Measurements from ENCODE around the gene STX1B. TPM values are rescaled to one million over a fixed set of nuclear protein-coding genes. Genes with fewer than 3 reads are reported as not detected.

STX1B gene
- total RNA-seq, 1 experiment from 2014 or later: 3.7 TPM

GRCh38 chr16:31023627-31024226 is 13.3 kb upstream of the STX1B start:
- in situ Hi-C loops (cut with HindIII; ENCODE audit: low pct_unique_long_range_greater_than_20kb, low sequenced_read_pairs) (no loop called here), intact Hi-C loops (cut with micrococcal nuclease; ENCODE audit: unreplicated experiment) (no loop called here)
- no TSS peak for BruUV-seq (replicated peaks)
- H3K36me3 ChIP-seq (ENCODE audit: control insufficient read depth, insufficient read depth, low read length): no peaks in the 10 kb centered on the region
- ATAC-seq (no peak), DNase-seq (ENCODE audit: low read depth, low spot score) (no peak)
- H3K27me3 ChIP-seq (ENCODE audit: control insufficient read depth, insufficient read depth, low read length): no peaks in the 10 kb centered on the region
- no peaks in the 10 kb centered on the region for H3K9me3 ChIP-seq (ENCODE audit: control insufficient read depth, insufficient read depth, low read depth, low read length)
- H3K4me3 ChIP-seq (ENCODE audit: low read depth in 2 of 2, low read length in 2 of 2): no peak overlapping the region
- CTCF ChIA-PET: no interaction called here
- TF ChIP-seq POLR2AphosphoS5 (IDR thresholded peaks at IDR 0.05; ENCODE audit: low read depth, low read length) (no peak), SIN3A (IDR thresholded peaks at IDR 0.05; ENCODE audit: borderline replicate concordance, insufficient read depth, low read depth, low read length) (no peak)
- H3K4me1 ChIP-seq (ENCODE audit: control insufficient read depth, insufficient read depth, low read length): no peaks in the 10 kb centered on the region
- POLR2A ChIA-PET: no interaction called here
- no peak overlapping the region for H3K27ac ChIP-seq (ENCODE audit: low read length)

- Histone ChIP-seq H3K27me3 (ENCODE audit: control insufficient read depth, insufficient read depth, low read length) (no peaks in the 10 kb centered on the region), H3K4me3 (ENCODE audit: low read depth in 2 of 2, low read length in 2 of 2) (no peak overlapping the region), H3K4me1 (ENCODE audit: control insufficient read depth, insufficient read depth, low read length) (no peaks in the 10 kb centered on the region), H3K36me3 (ENCODE audit: control insufficient read depth, insufficient read depth, low read length) (no peaks in the 10 kb centered on the region), H3K9me3 (ENCODE audit: control insufficient read depth, insufficient read depth, low read depth, low read length) (no peaks in the 10 kb centered on the region), H3K27ac (ENCODE audit: low read length) (no peak overlapping the region)
- ChIA-PET CTCF (no interaction called here), POLR2A (interaction anchor here (0.6 kb wide), 1 partner anchor 16 kb away, joined by 6 read pairs; no protein-coding TSS in a partner anchor)
- ATAC-seq (no peak), DNase-seq (ENCODE audit: low read depth, low spot score) (no peak)
- in situ Hi-C loops (cut with HindIII; ENCODE audit: low pct_unique_long_range_greater_than_20kb, low sequenced_read_pairs): no loop called here
- no peak for TF ChIP-seq REST (IDR thresholded peaks at IDR 0.05; ENCODE audit: insufficient read depth in 1 of 2, low read depth in 2 of 2, low read length in 1 of 2)
- no peak for TF ChIP-seq POLR2AphosphoS5 (IDR thresholded peaks at IDR 0.05; ENCODE audit: low read depth, low read length)
- intact Hi-C loops (cut with micrococcal nuclease; ENCODE audit: unreplicated experiment): no loop called here
- no TSS peak for BruUV-seq (replicated peaks)
Measured at GRCh38 chr16:31023252-31023602, 12.8 kb upstream of the STX1B start.

GRCh38 chr16:31022544-31023251 is 12.3 kb upstream of the STX1B start:
- TF ChIP-seq REST (IDR thresholded peaks at IDR 0.05; ENCODE audit: insufficient read depth in 1 of 2, low read depth in 2 of 2, low read length in 1 of 2): no peak
- no peak for TF ChIP-seq POLR2AphosphoS5 (IDR thresholded peaks at IDR 0.05; ENCODE audit: low read depth, low read length)
- no peak for TF ChIP-seq TCF7L2 (IDR thresholded peaks at IDR 0.05; ENCODE audit: low read depth, low read length)
- no peak for TF ChIP-seq CTCF (IDR thresholded peaks at IDR 0.05)
- no peak for TF ChIP-seq SIN3A (IDR thresholded peaks at IDR 0.05; ENCODE audit: borderline replicate concordance, insufficient read depth, low read depth, low read length)
- ChIA-PET CTCF (no interaction called here), POLR2A (interaction anchor here (0.6 kb wide), 1 partner anchor 15 kb away, joined by 6 read pairs; no protein-coding TSS in a partner anchor)
- H3K4me3 ChIP-seq (ENCODE audit: low read depth in 2 of 2, low read length in 2 of 2): no peak overlapping the region
- in situ Hi-C loops (cut with HindIII; ENCODE audit: low pct_unique_long_range_greater_than_20kb, low sequenced_read_pairs): no loop called here
- no peaks in the 10 kb centered on the region for H3K9me3 ChIP-seq (ENCODE audit: control insufficient read depth, insufficient read depth, low read depth, low read length)
- ATAC-seq (no peak), DNase-seq (ENCODE audit: low read depth, low spot score) (no peak)
- BruUV-seq (replicated peaks): no TSS peak
- H3K27ac ChIP-seq (ENCODE audit: low read length): no peak overlapping the region
- no peaks in the 10 kb centered on the region for H3K27me3 ChIP-seq (ENCODE audit: control insufficient read depth, insufficient read depth, low read length)
- intact Hi-C loops (cut with micrococcal nuclease; ENCODE audit: unreplicated experiment): no loop called here
- H3K36me3 ChIP-seq (ENCODE audit: control insufficient read depth, insufficient read depth, low read length): no peaks in the 10 kb centered on the region
- H3K4me1 ChIP-seq (ENCODE audit: control insufficient read depth, insufficient read depth, low read length): no peaks in the 10 kb centered on the region

All from Panc1 (cell line).